HL-60 (cell line): Measurements from ENCODE around the gene KCNJ13.

ENCODE experiments used
- CTCF ChIP-seq: IDR thresholded peaks from one replicate; pipeline ENCODE4 v1.5.1; 2011; ENCODE audit warnings: low read length, control low read depth, inconsistent platforms; ENCODE audit not compliant: insufficient read depth
- POLR2AphosphoS5 ChIP-seq: IDR thresholded peaks from 2 replicates; pipeline ENCODE4 v1.6.1; 2012; ENCODE audit warnings: low read depth
- REST ChIP-seq: IDR thresholded peaks from 2 replicates; pipeline ENCODE4 v1.6.1; 2012; ENCODE audit warnings: low read depth; ENCODE audit not compliant: insufficient replicate concordance

- no peak for TF ChIP-seq CTCF
- no peak for TF ChIP-seq REST
- TF ChIP-seq POLR2AphosphoS5, result no peak
Observed at GRCh38 chr2:232779934-232780333, 3.6 kb upstream of the KCNJ13 start.
